ENCODE measurements around the gene LPXN.

The LPXN gene

DNA sequence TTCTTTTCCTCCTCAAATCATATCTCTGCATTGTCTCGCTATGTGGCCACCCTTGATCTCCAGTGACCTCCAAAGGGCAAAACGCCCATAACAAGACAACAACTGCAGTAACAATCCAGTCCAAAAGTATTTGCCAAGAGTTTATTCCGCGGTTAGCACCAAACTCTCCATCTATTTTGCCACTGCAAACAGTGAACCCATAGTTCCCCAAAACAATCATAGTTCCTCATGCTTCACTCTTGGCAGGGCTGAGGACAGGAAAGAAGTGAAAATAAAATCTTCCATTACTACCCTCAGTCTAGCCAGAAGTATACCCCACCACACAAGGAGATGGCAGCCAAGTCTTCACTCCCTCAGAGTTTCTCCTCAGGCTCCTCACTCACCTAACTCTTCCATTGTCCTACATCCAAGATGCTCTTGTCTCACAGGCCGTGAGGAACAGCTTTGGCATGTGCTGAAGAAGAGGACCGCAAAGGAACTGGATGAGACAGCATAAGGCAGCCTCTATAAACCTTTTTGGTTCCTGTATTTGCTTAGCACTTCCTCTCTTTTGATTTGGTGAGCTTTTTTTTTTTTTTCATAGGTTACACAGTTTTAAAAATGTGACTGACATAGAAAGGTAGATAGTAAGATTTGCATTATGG, at the start of gene LPXN:
Gene LPXN (minus strand): TSS at position 480 of the 644 bp plus-strand sequence. CDS start 84 bp downstream, at position 396.
- DNase-seq (ENCODE audit: low read depth in 2 of 2) = no peak

DNA sequence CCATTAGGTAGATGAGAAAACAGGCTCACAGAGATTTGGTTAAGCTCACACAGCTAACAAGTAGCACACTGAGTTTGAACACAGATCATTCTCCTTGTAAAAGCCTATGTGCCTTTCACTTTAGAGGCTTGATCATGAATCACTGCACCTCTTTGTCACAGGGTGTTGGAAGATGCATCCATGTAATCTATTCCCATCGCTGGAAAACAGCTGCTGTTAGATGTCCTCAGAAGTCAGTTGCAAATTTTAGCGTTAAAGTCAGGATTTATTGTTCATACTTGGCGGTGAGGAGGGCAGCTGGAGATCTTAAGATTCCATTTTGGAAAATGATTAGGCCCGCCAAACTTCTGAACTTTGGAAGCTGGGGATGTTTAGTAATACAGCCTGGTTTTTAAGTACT, 49.4 kb upstream of the LPXN start:
- no peak for DNase-seq (ENCODE audit: low read depth in 2 of 2)

DNA sequence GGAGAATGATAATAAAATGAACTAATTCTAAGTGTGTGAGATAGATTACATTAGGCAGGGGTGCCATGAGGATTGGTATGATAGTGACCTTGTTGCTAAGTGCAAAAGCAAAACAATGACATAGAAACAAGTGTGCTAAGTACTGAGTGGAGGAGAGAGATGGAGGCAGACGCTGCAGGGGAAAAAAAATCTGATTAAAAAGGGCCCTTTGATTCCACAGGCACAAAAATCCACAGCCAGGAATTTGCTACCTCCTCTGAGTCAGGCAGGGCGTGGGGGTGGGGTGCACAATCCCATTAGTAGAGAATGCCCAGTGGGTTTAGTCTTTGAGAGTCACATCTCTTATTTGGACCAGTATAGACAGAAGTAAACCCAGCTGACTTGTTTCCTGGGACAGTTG, 46.7 kb upstream of the LPXN start, which contains the start of gene CNTF:
Gene CNTF (plus strand): TSS at position 322 of the 400 bp plus-strand sequence. CDS start 88 bp downstream, outside the sequence.
- no peak for DNase-seq (ENCODE audit: low read depth in 2 of 2)

DNA sequence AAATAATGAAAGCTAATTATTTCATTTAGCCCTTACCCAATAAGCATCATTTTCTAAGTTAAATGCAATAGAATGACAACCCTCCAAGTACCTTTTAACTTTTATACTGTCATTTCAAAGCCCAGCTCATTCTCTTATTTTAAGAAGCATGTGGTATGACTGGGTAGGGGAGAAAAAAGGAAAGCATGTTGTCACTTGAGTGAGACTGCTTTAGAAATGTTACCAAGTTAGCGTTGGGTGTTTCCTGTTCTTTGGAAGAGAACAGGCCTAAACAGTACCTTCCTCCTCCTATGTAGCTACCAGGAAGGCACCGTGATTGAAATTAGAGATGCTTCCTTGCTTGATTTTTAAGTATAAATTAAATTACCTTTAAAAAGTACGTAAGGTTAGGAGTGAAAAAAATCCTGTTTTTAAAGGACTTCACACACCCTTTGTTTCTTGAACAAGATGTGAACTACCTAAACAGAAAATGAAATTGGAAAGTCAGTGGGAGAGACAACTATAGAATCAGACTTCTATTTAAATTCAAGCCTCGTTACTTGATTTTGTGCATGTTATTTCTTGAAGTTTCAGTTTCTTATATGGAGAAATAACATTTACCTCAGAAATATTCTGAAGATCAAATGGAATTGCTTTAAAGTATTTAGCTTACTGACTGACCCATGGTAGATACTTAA, 46.1 kb upstream of the LPXN start:
- no peak for DNase-seq (ENCODE audit: low read depth in 2 of 2)

DNA sequence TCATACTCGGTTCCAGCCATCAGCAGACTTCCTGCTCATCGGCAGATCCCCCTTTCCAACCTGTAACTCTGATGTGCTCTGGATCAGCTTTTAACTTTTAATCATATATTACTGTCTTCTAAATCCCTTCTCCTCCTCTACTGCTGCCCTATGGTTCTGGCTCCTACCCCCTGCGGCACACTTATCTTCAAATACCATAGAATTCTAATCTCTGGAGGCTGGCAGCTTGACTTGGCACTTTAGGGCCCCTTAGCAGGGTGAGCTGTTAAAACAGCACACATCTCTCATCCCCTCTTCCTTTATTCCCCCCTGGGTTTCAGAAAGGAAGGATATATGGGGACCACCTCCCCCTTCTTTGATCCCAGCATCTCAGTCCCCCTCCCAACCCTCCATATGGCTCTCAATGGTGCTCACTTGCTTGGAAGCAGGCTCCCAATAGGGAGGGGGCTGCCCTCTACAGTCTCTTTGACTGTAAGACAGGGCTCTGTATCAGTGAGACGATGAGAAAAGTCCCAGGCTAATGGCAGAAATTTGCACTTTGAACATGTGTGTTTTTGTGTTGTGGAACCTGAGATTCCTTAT, 42.4 kb upstream of the LPXN start:
- no peak for DNase-seq (ENCODE audit: low read depth in 2 of 2)

DNA sequence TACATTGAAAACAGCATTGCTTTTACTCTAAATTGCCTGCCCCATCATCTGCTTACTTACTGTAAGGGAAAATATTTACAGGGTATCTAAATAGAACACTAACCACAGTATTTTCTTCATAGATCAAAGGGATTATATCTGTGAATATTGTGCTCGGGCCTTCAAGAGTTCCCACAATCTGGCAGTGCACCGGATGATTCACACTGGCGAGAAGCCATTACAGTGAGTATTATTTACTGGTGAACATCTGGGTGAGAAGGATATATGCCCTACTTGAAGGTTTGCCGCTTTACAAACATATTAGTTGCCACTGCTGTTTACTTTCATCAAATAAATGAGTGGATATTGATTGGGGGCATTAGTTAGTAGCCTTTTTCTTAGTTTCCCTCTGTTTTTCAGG, 40.9 kb upstream of the LPXN start:
- no peak for DNase-seq (ENCODE audit: low read depth in 2 of 2)

DNA sequence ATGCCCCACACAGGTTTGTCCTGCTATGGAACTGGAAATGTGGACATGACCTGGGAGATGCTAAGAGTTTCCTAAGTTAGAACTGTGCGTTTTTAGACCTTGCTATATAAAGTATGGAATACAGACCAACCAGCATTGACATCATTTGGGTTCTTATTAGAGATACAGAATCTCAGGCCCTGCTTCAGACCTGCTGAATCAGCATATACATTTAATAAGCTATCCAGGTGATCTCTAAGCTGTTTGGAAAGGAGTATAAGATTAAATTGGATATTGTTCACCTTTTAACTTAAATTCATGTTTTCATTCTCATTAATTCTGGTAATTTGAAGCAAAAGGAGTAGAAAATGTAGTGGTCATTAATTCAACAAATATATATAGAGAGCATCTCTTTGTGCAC, 39.9 kb upstream of the LPXN start:
- no peak for DNase-seq (ENCODE audit: low read depth in 2 of 2)

DNA sequence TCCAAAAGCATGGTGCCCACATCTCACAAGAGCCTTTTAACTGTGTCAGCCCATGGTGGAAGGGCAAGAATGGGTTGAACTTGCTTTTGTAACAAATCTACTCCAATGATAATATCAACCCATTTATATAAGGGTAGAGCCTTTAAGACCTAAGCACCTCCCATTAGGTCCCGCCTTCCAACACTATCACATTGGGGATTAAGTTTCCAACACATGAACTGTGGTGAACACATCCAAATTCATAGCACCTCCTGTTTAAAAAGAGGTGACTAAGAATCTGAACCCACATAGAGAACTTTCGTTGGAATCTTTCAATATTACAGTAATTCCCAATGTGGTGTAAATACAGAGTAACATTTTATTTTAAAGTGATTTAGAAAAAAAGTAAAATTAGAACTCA, 37.6 kb upstream of the LPXN start:
- no peak for DNase-seq (ENCODE audit: low read depth in 2 of 2)

DNA sequence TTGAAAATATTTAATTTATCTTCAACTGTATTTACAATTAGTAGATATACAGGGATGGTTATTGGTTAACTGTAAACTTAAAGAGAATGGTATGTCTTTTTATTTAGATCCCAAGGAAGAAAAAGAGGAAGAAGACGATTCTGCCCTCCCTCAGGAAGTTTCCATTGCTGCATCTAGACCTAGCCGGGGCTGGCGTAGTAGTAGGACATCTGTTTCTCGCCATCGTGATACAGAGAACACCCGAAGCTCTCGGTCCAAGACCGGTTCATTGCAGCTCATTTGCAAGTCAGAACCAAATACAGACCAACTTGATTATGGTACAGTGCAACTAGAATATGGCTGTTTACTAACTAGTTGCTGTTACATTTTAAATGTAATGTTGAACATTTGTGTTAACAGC, 34.1 kb upstream of the LPXN start:
- DNase-seq (ENCODE audit: low read depth in 2 of 2) = no peak

DNA sequence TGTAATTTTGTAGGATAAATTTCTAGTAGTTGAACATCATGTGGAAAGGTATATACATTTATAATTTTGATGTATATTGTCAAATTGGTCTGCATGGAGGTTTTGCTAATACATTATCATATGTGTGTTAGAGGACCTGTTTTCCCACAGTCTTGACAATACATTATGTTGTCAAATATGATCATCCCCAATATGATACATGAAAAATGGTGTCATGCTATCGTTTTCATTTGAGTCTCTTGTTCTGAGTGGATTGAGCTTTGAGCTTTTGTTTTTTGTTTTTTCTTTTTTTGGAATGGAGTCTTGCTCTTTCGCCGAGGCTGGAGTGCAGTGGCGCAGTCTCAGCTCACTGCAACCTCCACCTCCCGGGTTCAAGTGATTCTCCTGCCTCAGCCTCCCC, 32.7 kb upstream of the LPXN start:
- no peak for DNase-seq (ENCODE audit: low read depth in 2 of 2)

DNA sequence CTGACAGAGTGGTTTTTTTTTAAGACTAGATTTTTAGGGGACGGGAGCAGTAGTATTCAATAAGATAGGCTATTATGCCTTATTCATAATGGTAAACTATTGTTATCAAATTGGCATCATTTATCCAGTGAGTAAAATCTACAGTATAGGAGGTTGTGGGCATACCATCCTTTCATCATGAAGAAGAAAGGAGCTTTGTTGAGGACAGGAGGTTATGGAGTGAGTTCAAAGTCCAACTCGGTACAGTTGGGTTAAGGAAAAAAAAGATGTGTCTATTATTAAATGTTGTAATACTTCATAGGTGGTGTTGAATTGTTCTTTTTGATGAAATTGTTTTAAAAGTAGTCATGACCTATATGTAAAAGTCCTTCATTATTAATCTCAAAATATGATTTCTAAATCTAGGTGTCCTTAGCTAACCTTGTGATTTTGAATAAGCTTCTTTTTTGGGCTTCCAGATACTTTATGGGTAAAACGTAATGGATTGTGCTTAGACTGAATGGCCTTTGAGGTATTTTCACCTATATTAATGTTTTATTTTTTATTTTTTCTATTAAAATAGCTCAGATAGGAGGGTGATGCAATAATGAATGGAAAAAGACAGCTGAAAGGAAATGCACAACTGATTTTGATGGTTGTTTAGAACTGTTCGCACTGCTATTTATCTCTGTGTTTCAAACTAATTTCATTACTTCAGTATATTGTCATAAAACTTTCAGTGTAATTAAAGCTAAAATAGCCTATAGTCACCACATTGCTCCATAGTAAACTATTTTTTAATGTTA, 31.5 kb upstream of the LPXN start:
- DNase-seq (ENCODE audit: low read depth in 2 of 2) = no peak

DNA sequence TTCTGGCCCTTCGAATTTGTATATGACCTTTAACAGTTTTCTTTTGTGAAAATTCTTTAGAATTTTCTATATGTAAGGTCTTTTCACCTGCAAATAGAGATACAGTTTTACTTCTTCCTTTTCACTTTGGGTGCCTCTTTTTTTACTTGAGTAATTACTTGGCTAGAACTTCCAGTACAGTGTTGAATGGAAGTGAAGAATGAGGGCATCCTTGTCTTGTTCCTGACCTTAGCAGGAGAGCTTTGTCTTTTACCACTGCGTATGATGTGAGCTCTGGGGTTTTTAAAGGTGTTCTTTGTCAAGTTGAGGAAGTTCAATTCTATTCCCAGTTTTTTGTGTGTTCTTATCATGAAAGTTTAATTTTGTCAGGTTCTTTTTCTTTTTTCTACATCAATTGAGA, 24.9 kb upstream of the LPXN start:
- DNase-seq (ENCODE audit: low read depth in 2 of 2) = no peak

DNA sequence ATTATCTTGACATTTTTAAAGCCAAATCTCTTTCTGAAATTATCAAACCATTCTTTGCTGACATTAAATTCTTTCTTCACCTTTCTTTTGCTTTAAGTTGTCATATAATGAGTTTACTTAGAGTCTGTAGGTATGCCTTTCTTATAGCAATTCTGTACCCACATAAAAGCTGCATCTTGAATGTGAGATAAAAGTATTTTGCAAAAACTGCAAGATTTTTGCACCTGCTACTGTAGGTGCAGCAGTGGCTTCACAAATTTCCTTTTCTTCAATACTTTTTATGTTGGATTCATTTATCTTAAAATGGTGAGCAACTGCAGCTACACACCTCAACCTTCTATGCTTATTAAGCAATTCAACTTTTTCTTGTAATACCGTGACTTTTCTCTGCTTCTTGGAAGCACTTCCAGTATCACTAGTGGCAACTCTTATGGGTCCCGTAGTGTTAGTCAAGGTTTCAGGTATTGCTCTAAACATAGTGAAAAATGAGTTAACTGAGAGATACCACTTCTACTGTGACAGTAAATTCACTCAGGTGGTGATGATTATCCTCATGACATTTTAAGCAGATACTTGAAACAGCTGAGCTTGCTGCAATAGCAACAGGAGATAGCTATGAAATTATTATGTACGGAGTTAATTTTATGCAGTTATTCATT, 22.0 kb upstream of the LPXN start:
- DNase-seq (ENCODE audit: low read depth in 2 of 2) = no peak

DNA sequence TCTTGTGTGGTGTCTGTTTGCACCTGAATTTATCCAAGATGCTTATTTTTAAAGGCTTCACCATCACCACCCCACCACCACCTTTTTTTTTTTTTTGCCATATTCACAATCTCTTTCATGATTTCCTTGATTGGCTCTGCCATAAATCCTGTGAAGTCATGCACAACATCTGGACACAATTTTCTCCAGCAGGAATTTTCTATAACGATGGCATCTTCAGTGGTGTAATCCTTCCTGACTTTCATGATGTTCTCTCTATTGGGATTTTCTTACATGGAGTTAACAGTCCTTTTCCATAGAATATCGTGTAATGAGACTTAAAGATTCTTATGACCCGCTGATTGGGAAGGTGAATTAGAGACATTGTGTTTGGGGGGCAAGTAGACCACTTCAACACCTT, 21.0 kb upstream of the LPXN start:
- DNase-seq (ENCODE audit: low read depth in 2 of 2) = no peak

DNA sequence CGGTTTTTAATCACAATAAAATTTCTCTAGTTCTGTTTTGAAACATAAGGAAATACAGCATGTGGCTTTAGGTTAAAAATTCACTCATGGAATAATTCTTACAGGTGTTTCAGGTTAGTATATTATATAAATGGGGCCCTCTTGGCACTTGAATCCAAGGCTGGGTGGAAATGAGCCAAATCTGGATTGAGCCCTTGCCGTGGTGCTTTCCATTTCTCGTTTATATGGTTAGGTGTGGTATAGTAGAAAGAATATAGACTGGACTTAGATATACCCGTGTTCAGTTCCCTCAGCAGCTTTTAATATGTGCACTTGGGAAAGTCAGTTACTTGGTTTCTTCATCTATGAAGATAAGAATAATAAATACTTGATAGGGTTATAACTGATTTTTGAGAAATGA, 19.2 kb upstream of the LPXN start:
- no peak for DNase-seq (ENCODE audit: low read depth in 2 of 2)

DNA sequence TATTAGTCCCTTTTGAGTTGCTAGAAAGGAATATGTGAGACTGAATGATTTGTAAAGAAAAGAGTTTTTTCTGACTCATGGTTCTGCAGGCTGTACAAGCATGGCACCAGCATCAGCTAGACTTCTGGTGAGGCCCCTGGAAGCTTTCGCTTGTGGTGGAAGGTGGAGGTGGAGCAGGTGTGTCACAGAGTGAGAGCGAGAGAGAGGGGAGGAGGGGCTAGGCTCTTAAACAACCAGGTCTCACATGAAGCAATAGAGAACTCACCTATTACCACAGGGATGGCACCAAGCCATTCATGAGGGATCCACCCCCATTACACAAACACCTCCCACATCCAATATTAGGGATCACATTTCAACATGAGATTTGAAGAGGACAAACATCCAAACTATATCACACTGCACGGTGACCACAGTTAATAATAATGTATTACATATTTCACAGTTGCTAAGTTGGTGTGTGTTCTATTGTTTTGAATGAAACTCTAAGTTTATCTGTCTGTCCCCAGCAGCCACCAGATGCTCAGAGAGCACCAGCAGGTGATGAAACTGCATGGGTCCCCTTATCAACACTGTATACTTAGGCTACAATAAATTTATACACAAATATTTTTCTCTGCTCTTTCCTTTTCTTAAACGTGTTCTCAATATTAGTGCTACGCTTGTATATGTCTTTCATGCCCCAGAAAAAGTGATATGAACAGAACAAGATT, 17.3 kb upstream of the LPXN start:
- no peak for DNase-seq (ENCODE audit: low read depth in 2 of 2)

DNA sequence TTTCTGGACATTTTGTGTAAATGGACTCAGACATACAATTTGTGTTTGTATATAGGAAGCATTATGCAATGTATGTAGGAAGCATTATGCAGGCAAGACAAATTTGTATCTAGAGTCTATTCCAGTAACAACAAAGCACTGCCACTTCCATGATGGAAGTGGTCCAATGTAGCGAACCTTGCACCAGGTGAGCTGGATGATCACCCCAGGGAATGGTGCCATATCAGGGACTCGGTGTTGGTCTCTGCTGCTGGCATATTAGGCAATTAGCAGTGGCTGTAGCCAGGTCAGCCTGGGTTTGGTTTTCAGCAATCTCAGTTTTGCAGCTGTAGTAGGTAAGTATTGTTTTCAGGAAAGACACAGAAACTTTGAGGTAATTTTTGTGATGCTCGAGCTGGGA, 16.0 kb upstream of the LPXN start:
- DNase-seq (ENCODE audit: low read depth in 2 of 2) = no peak

DNA sequence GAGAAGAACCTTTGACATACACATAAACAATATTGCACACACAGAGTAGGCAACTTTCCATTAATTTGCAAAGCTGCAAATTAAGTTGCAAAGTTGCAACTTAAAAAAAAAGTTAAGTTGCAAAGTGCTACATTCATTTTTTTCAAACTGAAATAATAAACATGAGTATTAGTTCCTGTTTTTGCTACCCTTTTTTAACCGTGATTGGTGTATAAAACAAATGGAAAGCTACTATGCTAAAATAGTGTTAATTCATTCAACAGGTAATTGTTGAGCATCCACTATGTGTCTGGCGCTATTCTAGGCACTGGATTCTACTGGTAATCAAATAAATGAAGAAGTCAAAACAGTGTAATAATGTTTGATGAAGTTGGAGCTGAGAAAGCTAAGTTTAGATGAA, 11.3 kb upstream of the LPXN start:
- DNase-seq (ENCODE audit: low read depth in 2 of 2) = no peak

DNA sequence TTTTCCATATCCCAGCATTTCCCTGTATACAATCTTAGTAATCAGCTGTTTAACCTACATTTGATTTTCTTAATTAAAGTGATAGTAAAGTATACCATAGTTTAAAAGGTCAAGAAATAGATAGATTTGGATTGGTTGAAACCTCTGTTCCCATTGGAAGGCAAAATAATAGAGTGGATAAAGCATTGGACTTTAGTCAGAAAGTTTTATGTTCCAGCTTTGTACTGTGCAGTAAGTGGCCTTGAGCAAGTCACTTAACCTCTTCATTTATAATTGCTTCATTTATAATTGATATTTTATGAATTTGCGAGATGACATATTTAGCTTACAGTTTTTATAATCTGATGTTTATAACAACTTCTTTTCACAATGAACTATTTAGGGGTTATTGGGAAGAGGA, 6.8 kb upstream of the LPXN start:
- DNase-seq (ENCODE audit: low read depth in 2 of 2) = no peak

DNA sequence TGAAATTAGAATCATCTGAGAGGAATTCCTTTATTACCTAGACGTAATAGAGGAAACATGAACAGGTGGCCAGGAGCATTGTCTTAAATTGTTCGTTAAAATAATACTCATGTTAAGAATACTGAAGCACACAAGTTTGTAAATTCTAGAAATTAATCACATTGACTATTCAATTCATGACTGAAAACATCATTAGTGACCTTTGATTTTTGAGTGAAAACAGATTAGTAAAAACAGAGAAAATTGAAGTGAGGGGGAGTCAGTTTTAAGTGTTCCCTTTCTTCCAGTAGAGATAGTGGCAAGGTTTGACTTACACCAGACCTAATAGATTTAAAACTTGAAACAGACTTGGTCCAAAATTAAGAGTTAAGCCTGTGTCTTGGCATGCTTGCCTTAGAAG, 4.7 kb upstream of the LPXN start:
- no peak for DNase-seq (ENCODE audit: low read depth in 2 of 2)

All from stimulated activated CD8-positive, alpha-beta memory T cell treated with anti-CD3 and anti-CD28 coated beads, Interleukin-2, amount 100 ng/mL, for 48 hours (primary cell).